ENCODE data around the gene IFT43. TPM values are rescaled to one million over a fixed set of nuclear protein-coding genes. Genes with fewer than 3 reads are reported as not detected.
A peak's percentile ranks its signal among the peaks of the same experiment; 100 is the strongest.

Gene IFT43
- total and polyA plus RNA-seq, 2 donors from 2014 or later: 41.6 to 86.3 TPM

DNA sequence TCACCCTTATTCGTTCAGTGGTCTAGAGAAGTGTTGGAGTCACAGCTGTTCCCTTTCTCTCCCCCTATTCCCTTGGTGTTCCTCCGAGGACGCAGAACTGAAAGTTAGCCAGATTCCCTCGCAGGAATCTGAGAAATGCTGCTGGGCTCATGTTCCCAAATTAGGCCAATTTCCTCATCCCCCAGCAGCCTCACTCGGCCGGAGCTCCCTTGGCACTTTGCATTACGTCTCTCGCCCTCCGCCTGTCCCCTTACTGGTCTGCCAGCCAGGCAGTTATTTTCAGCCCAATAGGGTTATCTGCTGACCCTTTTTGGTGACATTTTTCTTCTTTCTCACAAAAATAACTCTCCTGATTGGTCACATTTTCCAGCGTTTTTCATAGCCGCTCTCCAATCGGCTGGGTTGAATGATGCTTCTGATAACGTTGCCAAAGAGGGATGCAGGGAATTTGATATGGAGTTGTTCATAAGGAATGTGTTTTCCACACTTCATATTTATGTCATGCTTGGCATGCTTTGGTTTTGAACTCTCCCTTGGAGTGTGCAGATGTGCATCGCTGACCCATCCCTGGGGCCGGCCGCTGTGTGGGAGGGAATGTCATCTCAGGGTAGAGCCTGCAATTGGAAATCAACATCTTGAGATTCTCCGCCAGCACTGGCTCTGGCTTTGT, 9.9 kb downstream of the IFT43 start:
- Histone ChIP-seq H3K4me1 (ENCODE audit: control insufficient read depth in 2 of 3, insufficient read depth in 2 of 3, low read depth in 1 of 3, low read length in 3 of 3) (peaks cover 0 to 13% (median 3%) of the 10 kb centered on the region in 3 donors), H3K27ac (ENCODE audit: low read depth in 2 of 2, low read length in 2 of 2) (peak overlapping the region; percentile 20 to 61), H3K36me3 (ENCODE audit: control insufficient read depth in 2 of 3, insufficient read depth in 3 of 3, low read length in 3 of 3) (peaks cover 0 to 22% (median 15%) of the 10 kb centered on the region in 3 donors), H3K9ac (ENCODE audit: low read length in 3 of 3) (no peak overlapping the region), H3K27me3 (ENCODE audit: control insufficient read depth, insufficient read depth, low read length) (no peaks in the 10 kb centered on the region), H3K4me3 (ENCODE audit: low read length in 3 of 3) (no peak overlapping the region), H3K9me3 (ENCODE audit: control insufficient read depth in 2 of 3, insufficient read depth in 1 of 3, low read length in 3 of 3) (no peaks in the 10 kb centered on the region)
- TF ChIP-seq, protein P1, sequence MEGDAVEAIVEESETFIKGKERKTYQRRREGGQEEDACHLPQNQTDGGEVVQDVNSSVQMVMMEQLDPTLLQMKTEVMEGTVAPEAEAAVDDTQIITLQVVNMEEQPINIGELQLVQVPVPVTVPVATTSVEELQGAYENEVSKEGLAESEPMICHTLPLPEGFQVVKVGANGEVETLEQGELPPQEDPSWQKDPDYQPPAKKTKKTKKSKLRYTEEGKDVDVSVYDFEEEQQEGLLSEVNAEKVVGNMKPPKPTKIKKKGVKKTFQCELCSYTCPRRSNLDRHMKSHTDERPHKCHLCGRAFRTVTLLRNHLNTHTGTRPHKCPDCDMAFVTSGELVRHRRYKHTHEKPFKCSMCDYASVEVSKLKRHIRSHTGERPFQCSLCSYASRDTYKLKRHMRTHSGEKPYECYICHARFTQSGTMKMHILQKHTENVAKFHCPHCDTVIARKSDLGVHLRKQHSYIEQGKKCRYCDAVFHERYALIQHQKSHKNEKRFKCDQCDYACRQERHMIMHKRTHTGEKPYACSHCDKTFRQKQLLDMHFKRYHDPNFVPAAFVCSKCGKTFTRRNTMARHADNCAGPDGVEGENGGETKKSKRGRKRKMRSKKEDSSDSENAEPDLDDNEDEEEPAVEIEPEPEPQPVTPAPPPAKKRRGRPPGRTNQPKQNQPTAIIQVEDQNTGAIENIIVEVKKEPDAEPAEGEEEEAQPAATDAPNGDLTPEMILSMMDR (IDR thresholded peaks at IDR 0.05; ENCODE audit: borderline replicate concordance, extremely low read depth, insufficient read depth): no peak
- FAIRE-seq: no peak
- DNase-seq: peak in 3 of 5 donors; percentile 32 to 94 (median 86)
- intact Hi-C loops (cut with DNase I): no loop called here

DNA sequence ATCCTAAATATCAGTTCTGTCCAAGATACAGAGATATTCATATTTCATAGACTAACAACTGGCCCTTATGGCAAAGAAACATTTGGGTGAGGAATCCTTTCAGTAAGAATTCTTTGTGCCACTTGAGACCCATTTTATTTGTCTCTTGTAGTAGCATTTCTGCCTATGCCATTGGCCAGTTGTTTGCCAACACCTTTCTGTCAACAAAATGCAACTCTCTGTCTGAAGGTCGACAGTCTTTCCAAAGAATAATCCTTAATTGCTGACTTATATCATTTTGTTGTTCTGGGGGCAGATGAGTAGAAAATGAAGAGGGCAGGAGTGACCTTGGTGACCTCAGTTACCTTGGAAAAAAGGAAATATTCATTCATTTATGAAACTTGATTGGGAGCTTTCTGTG, 10.9 kb downstream of the IFT43 start:
- FAIRE-seq (no peak), DNase-seq (no peak)
- peaks cover 0 to 13% (median 3%) of the 10 kb centered on the region in 3 donors for H3K4me1 ChIP-seq (ENCODE audit: control insufficient read depth in 2 of 3, insufficient read depth in 2 of 3, low read depth in 1 of 3, low read length in 3 of 3)
- no peak overlapping the region for H3K27ac ChIP-seq (ENCODE audit: low read depth in 2 of 2, low read length in 2 of 2)
- H3K4me3 ChIP-seq (ENCODE audit: low read length in 3 of 3): no peak overlapping the region
- no peaks in the 10 kb centered on the region for H3K27me3 ChIP-seq (ENCODE audit: control insufficient read depth, insufficient read depth, low read length)
- TF ChIP-seq, protein P1 (IDR thresholded peaks at IDR 0.05; ENCODE audit: borderline replicate concordance, extremely low read depth, insufficient read depth): no peak
- intact Hi-C loops (cut with DNase I): no loop called here
- no peaks in the 10 kb centered on the region for H3K9me3 ChIP-seq (ENCODE audit: control insufficient read depth in 2 of 3, insufficient read depth in 1 of 3, low read length in 3 of 3)
- H3K36me3 ChIP-seq (ENCODE audit: control insufficient read depth in 2 of 3, insufficient read depth in 3 of 3, low read length in 3 of 3): peaks cover 0 to 25% (median 19%) of the 10 kb centered on the region in 3 donors
- H3K9ac ChIP-seq (ENCODE audit: low read length in 3 of 3): no peak overlapping the region

DNA sequence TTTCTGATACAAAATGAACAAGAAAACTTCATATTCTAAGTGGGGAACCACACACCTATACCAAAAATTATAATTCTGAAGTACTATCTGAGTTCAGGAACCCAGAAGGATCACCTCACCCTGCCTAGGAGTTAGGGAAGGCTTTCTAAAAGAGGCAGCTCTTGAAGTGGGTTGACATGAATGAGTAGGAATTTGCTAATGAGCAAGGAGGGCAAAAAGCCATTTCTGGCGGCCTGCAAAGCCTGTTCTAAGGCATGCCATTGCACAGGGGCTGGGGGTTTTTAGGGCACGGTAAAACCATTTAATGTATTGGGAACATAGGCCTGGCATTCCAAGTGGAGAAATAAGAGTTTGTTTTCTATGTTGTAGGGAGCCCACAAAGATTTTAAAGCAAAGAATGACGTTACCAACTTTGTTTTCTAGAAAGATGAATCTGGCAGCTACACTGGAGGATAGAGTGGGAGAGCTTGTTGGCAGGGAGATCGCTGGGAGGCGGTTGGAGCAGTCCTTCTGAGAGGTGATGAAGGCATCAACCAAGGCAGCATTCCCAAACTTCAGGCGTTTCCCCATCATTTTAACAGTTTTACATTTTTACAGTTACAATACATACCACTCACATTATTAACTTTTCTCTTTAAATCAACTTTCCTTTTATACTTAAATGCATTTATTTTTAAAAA, 14.1 kb downstream of the IFT43 start:
- no peak overlapping the region for H3K27ac ChIP-seq (ENCODE audit: low read depth in 2 of 2, low read length in 2 of 2)
- H3K27me3 ChIP-seq (ENCODE audit: control insufficient read depth, insufficient read depth, low read length): no peaks in the 10 kb centered on the region
- intact Hi-C loops (cut with DNase I): no loop called here
- peaks cover 0 to 33% (median 17%) of the 10 kb centered on the region in 3 donors for H3K36me3 ChIP-seq (ENCODE audit: control insufficient read depth in 2 of 3, insufficient read depth in 3 of 3, low read length in 3 of 3)
- TF ChIP-seq, protein P1 (IDR thresholded peaks at IDR 0.05; ENCODE audit: borderline replicate concordance, extremely low read depth, insufficient read depth): no peak
- peaks cover 0 to 7% (median 0%) of the 10 kb centered on the region in 3 donors for H3K4me1 ChIP-seq (ENCODE audit: control insufficient read depth in 2 of 3, insufficient read depth in 2 of 3, low read depth in 1 of 3, low read length in 3 of 3)
- FAIRE-seq (no peak), DNase-seq (no peak)
- H3K9me3 ChIP-seq (ENCODE audit: control insufficient read depth in 2 of 3, insufficient read depth in 1 of 3, low read length in 3 of 3): peaks cover 0 to 1% (median 0%) of the 10 kb centered on the region in 3 donors
- H3K4me3 ChIP-seq (ENCODE audit: low read length in 3 of 3): no peak overlapping the region
- H3K9ac ChIP-seq (ENCODE audit: low read length in 3 of 3): no peak overlapping the region

All from kidney (tissue), 14 donors.